ENCODE measurements around the gene TMEM120A.

- TF ChIP-seq POLR2A (IDR thresholded peaks at IDR 0.05; ENCODE audit: low read length) = no peak
- TF ChIP-seq GATA1 (IDR thresholded peaks at IDR 0.05; ENCODE audit: low read depth, low read length) = no peak
Measured at GRCh38 chr7:75981203-75981452, 13.3 kb downstream of the TMEM120A start.

All from erythroblast (primary cell).